Iris pigment epithelial cell (primary cell): Measurements from ENCODE around the gene TMEM117.

Experiments
- DNase-seq: peaks from one replicate; pipeline ENCODE4 v3.0.0-alpha.2; 2011; ENCODE audit warnings: low read depth

Gene TMEM117

DNA sequence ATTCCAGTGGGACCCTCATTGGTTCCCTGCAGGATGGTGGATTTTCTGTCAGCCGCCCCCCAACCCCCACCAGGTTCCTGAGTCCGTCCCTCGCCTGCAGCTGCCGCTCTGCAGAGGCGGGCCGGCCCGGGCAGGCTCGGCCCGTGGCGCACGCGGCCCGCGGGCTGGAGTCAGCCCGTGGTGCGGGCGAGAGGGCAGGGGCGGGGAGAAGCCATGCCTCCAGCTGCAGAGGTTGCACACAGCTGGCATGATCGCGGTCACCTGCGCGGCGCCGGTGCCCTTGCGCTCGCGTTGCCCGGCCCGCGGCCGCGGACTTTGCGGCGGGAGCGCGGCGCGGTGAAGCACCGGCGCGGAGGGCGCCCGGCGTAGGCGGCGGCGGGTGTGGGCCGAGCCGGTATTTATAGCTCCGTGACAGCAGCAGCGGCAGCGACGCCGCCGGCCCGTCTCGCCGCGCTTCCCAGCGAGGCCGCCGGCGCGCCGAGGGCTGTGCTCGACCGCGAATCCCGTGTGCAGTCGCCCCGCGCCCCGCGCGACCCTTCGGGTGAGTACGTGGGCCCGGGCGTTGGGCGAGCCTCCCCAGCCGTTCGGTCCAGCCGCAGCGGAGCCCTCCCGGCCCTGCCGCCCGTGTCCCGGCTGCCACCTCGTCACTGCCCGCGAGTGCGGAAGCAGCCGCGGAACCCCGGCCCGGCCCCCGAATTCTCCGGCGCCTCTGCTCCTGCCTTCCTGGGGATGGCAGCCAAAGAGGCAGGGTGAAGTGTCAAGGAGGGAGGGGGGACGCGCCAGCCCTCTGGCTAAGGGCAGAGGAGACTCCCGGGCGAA is at the start of gene TMEM117:
TSS of gene TMEM117 (plus strand) at position 426 of the 819 bp plus-strand sequence.
- peak; percentile 40 for DNase-seq

DNA sequence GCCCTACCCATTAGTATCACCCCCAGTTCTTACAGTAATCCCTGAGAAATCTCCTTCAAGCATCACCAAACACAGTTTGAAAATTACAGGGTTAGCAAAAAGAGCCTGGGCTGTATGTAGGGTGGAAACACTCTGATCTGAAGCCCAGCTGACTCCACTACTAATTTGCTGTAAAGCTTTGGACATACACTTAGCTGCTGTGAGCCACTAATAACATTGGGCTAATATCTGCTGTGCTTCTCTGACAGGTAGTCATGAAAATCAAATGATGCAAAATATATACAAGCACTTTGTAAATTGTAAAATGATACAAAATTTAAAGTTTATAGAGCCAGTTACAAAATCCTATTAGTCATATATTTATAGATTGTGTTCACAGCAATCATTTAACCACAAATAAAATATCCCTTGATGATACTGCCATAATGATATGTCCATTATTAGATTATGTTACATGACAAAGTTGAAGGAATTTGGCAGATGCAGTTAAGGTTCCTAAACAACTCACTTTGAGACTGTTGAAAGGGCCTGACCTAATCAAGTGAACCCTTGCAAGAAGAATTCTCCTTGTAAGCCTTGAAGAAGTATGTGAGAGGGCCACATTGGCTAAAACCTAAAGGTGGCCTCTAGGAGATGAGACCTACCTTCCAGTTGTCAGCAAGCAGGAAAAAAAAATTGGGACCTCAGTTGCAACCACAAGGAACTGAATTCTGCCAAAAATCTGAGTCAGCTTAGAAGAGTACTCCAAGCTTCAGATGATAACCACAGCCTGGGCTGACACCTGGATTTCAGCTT is 48.8 kb upstream of the TMEM117 start:
- DNase-seq, result peak; percentile 29

DNA sequence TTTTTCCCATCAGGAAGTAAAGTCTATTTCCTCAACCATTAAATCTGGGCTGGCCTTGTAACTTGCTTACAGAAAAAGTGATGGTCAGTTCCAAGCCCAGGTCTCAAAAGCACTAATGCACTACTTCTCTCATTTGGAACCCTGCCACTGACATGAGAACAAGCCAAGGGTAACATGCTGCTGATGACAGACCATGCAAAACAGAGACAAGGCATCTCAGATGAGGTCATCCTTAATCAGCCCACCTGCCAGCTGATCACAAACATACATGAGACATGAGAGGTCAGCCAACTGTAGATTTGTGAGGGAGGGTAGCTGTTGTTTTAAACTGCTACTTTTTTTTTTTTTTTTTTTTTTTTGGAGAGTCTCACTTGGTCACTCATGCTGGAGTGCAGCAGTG is 45.9 kb upstream of the TMEM117 start:
- DNase-seq, result peak; percentile 50

DNA sequence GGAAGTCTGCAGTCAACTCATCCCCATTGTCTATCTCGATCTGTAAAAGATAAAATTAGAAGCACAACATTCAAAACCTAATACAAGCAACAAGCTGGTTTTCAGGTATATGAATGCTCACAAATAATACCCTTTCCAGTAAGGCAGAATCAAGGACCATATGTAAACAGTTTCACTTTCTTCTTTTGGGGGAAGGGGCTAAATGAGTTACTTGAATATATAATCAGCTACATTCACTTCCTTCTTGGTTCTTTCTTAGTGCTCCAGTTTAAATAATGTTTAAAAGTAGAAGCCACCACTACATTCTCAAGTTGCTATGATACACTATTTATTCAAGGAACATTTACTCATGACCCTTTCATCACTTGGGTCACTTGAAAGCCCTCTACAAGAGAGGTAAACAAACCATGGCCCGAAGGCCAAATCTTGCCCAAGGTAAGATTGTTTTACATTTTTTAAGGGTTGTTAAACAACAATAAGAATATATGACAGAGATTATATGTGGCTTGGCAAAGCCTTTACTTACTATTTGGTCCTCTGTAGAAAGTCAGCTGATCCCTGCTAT is 40.1 kb upstream of the TMEM117 start:
- peak; percentile 40 for DNase-seq

DNA sequence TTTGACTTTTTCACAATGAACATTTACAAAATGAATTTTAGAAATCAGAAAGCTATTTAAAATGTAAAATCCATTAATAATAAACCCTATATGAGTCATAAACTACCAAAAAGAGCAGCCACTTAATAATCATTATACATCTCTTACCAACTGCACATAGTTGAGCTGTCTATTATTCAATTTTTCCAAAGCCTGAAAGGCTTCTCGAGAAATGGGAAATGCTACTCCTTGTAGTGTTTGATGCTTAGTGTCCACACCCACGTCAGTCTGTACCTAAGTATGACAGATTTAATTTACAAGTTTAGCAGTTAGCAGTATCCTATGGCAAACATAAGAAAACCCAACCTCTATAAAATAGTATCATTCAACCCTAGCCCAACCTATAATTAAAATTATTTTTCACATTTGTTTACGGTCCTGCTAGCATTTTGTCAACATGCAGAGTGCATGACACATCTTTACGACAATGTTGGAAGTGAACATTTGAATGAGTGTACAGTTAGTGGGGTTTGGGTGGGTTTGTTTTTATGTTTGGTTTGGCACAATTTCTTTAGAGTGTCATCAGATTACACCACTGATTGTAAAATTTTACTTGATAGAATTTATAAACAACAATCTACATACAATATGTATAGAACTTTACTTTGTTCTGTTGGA is 38.2 kb upstream of the TMEM117 start:
- DNase-seq, result no peak

DNA sequence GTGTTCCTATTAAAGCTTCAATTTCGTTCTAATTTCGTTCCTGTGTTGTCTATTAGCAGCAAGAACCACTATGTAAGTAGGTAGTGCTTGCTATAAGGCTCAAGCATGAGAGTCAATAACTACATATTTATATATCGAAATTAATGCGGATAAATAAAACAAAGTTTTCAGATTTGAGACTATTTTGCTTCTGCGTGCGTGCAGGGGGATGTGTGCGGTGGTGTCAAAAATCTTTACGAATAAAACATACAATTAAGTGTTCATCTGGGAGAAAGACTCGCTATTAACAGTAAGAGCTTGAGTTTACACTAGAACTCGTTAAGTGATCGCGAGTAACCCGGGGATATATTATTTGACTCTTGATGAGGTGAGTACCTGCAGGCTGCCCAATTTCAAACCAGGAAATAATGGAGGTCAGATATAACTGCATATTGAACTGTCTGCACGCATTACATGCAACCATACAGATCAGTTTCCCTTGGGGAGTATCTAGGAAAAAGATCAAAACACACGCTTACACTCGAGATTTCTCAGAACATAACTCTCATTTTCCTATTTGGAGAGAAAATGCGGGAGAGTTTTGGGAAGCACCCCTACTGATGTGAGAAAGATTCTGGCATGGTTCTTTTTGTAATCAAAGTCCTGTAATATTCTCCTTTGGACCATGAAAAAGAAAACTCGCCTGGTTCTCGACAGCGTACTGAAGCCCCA is 30.6 kb upstream of the TMEM117 start:
- DNase-seq, result no peak

DNA sequence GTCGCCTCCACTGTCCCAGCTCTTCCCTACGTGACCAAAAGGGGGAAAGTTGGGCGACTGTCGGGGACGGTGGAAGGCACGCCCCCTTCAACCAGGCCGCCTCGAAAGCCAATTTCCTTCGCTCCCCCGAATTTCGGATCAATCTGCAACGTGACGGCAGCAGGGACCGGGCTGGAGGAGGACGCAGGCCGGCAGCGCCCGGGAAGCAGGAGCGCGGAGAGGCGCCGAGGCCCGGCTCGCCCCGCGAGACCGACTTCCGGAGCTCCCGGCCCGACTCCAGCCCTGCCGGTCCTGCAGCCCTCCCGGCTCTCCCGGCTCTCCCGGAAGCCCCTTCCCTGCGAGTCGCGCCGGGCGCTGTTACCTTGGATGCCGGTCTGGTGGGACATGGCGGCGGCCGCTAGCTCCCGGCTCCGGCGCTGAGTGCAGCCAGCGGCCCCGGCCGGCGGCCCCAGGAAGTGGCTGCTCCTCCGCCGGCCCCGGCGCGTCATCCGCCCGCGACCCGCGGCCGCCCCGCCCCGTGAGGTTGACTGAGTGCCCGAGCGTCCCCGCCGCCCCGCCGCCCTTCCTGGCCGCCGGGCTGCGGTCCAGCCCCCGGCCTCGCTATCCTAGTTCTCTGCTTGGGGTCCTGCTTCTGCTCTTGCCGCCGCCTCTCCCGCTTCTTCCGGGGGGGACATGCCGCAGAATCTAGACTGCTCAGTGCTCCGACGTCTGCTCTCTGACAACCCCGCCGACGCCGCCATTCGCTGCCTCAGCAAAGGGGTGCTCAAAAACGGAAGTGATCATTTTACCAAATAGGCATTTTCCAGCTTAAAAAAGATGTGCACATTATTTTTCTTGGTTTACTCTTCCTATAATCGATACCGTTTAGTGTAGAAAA is 29.8 kb upstream of the TMEM117 start, which contains the start of gene TWF1:
TSS of gene TWF1 (minus strand) at position 458 of the 877 bp plus-strand sequence. CDS start at position 386, 72 bp downstream.
- DNase-seq, result peak; percentile 82

DNA sequence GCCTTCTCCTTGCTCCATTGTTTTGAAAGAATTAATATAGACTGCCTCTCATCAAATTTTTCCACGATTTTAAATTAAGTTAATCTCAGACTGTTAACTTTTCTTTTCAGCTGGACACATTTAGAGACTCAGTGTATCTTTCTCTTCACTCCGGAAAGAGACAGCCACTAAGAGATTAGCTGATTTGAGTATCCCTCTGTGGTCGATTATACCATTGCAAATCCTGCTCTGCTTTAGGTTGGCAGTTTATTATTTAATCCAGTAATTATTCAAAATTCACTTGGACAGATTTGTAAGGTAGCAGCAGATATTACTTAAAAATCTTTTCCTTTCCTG is 29.2 kb upstream of the TMEM117 start:
- DNase-seq, result no peak

DNA sequence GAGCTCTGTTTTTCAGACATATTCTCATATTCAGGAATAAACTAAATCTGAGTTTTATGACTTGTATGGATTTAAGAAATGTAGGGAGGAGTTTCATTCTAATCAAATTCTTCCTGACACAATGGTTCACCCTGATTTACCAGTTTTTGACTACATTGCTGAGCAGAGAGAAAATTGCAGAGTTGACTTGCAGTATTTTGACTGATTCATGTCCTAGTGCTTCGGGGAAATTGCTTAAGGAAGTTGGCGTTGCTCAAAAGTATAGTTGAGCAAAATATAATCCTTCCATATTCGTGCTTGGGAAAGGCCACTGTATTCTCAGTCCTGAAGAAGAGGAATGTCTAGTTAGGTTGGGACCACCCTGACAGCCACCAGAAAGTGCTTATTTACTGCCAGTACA is 28.5 kb upstream of the TMEM117 start:
- no peak for DNase-seq

DNA sequence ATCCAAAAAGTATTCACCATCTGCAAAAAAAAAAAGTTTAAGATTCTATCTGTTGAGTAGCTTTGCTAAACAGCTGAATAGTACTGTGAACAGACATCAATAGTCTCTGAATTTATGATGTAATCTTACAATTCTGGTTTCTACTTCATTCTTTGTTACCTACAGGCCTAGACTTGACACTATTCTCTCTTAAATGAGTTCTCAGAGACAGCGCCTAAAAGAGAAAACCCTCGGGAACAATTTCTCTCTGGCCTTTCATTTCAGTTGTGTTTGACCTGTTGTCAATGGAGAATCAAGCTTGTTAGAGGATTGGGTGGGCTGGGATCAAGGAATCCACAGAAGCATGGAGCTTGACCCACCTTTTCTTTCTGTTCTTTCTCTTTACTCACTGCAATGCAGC is 23.8 kb upstream of the TMEM117 start:
- DNase-seq, result no peak

DNA sequence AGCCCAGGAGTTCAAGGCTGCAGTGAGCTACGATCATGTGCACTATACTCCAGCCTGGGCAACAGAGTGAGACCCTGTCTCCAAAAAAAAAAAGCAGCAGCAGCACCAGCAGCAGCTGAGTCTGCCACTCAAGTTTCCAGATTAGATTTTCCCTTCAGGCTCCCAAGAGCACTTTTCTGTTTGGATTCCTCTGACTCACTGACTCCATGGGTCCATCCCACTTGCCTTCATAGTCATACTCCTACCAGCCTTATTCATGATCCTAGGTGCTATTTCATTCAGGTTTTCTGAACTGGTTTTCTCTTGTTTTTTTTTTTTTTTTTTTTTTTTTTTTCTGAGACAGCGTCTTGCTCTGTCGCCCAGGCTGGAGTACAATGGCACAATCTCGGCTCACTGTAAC is 23.0 kb upstream of the TMEM117 start:
- no peak for DNase-seq

DNA sequence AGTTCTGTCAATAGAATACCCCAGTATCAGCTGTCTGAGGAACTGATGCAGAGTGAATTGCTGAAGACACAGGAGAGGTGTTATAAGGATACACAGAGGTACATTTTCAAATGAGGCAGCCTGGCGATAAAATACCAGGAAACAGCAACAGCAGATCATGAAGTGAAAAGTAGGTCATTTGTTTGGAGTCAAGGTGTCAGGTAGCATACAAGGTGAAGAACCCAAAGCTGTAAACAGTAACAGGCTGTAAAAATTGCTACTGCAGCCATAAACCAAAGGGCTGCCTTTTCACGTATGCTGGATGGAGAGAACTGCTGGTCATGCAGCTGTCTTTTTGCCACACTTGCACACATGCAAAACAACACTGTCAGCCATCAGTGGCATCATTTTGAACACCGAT is 20.5 kb upstream of the TMEM117 start:
- DNase-seq, result no peak

DNA sequence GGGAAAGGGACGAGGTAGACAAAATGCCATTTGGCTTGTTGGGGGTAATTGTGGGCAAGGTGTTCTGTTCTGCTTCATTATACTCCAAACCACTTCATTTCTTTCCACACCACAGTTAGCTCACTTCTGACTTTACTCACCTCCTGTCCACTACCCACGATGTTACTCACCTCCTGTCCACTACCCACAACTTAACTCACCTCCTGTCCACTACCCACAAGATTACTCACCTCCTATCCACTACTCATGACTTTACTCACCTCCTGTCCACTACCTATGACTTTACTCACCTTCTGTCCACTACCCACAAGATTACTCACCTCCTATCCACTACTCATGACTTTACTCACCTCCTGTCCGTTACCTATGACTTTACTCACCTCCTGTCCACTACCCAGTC is 19.7 kb upstream of the TMEM117 start:
- no peak for DNase-seq

DNA sequence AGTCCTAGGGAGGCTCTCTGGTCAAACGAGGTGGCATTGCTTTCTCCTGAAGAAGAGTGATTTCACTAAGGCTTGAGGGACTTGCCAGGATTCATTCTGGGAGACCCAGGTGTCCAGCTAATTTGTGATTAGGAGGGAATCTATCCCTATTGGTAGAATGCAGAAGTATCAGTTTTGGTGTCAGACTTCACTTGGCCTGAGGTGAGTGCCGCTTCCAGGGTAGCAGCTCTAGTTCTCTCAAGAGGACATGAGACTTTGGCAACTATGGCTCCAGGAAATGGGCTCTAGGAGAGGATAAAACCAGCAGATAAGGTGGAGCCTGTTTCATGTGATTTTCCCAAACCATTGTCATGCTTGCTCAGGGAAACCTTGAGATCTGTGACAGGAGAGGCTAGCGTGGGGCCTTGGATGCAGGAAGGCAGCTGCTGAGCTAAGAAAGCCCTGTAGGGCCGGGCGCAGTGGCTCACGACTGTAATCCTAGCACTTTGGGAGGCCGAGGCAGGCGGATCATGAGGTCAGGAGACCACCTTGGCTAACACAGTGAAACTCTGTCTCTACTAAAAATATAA is 11.6 kb upstream of the TMEM117 start:
- no peak for DNase-seq

DNA sequence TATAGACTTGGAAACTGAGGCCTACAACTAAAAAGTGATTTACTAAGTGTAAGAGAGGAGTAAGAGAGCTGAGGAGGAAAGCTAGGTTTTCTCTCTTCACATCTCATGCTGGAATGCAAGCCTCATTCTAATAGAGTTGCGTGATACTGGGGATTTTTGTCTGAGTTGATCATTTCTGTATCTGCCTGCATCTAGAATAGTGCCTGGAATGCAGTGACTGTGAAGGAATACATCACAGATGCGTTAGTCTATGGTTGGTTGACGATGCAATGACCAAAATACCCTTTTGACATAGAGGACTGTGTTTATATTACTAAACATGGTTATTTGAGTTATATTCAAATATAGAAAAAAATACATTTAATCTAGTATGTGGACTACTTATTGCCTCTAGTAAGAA is 9.2 kb upstream of the TMEM117 start:
- peak; percentile 23 for DNase-seq

DNA sequence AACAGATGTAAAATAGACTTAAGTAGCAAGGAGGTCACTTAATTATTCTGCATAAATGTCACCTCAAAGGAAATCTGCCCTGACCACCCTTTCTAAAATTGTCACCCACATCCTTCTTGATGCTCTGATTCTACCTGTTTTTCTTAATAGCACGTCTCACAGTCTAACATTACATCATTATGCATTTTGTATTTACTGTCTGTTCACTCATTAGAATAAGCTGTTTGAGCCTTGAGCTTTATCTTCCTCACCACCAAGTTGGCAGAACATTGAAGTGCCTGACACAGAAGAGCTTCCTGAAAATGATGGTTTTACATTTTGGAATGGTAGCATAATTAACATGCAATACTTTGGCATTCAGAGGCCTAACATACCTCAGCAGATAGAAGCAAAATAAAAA is 8.8 kb upstream of the TMEM117 start:
- DNase-seq, result no peak

DNA sequence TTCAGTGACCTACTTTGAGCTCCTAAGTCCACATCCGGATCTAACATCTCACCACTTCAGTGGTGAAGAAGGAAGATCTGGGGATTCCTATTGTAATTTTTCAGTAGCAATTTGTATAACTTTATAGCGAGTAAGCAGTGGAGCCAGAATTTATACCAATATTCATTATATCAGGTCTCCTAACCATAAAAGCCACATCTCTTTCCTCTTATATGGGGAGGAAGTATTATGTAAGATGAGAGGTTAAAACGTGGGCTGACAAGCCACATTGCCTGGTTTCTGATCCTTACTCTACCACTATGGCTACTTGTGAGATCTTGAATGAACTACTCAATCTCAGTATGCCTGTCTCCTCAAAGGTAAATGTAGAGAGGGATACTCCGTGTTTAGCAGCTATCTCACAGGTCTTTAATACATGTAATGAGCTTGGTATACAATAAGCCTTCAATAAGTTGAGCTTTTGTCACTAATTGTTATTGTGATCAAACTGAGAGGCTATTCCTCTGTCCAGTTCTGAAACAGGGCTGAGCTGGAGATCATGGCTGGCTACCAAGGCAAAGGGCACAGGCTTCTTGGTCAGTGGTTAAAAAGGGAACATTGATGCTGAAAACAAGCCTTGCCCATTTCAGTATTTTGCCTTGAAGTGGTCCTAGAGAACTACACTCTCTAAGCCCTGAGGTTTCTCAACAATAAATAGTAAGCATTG is 3.3 kb upstream of the TMEM117 start:
- no peak for DNase-seq

DNA sequence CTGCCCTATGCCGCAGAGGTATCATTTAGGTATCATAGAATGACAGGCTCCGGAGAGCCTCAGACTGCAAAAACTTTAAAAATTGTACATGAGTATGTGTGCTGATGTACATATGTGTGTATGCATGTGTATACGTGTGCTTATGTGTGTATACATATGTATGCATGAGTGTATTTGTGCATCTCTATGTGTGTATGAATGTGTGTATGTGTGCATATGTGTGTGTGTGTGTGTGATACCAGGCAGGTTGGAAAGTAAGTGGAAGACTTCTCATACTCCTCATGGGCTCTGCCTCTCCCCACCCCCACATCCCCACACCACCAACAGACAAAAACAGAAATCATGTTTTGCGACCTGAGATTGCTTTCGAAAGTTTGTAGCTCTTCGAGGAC is 621 bp upstream of the TMEM117 start:
- no peak for DNase-seq

DNA sequence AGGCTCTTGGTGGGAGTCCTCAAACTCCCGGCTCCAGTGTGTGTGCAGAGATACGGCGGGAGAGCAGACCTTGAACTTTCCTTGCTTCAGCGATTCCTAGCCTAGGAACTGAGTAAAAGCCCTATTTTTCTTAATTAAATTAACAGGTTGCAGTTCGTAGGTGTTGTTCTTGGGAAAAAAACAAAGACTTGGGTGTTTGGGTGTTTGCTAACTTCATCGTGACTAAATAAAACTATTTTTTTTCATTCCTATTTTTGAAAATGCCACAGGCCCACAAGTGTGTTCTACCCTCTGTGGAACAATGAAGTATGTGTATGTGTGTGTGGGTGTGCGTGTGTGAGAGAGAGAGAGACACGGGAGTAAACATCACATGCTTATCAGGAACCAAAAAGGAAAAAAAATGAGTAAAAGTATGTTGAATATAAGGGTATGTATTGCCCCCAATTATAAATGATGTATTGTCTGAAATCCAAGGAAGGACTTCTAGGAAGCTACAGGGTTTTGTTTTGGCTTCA is 651 bp downstream of the TMEM117 start:
- DNase-seq, result peak; percentile 33

DNA sequence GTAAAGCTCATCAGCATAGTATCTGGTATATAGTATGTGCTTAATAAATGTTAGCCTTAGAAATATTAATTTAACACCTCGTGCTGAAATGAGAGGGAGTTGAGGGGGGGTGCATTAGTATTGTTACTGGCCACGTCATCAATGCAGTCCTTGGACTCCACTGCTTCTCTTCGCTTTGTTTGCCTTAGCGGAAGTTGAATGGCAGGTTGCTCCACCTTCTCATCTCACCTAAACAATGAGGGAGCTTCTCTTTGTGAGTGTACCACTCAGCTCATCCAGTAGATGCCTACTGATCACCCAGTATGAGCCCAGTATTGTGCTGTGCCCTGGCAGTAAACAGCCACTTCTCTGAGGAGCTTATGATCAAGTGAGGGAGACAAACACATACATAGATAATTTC is 4.5 kb downstream of the TMEM117 start:
- DNase-seq, result no peak
